ENCODE measurements around the gene NUDT3.

The NUDT3 gene

DNA sequence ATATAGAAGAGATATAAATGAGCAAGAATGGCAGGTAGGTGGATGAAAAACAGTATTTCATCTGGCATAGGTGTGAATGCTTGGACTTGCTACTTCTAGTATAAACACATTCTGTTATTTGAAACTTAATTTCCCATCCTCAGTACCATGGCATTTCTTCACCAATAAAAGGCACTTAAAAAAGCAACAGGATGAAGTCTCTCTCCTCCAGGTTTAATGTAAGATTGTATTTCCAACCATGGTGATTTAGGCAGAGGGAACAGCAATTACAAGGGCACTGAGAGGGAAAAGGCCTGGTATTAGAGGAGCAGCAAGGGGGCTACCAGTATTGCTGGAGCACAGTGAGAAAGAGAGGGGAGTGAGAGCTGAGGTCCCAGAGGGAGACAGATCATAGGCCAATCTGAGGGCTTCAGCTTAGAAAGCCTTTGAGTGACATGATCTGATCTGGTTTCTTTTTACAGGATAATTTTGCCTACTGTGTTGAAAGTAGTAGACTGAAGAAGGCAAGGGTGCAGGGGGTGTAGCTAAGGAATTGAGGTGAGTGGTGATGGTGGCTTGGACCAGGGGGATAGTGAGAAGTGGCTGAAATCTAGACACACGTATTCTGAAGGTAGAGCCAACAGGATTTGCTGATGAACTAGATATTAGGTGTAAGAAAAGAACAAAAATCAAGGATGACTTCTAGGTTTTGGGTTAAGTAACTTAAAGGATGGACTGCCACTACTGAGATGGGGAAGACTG lies 75.9 kb downstream of the NUDT3 start:
- Histone ChIP-seq H3K9me3 (ENCODE audit: control insufficient read depth in 5 of 5, low read length in 5 of 5) (no peaks in the 10 kb centered on the region), H3K36me3 (ENCODE audit: control insufficient read depth in 5 of 5, insufficient read depth in 5 of 5, low read length in 5 of 5) (no peaks in the 10 kb centered on the region), H3K27me3 (ENCODE audit: control insufficient read depth in 5 of 5, insufficient read depth in 4 of 5, low read length in 5 of 5) (no peaks in the 10 kb centered on the region), H3K27ac (ENCODE audit: low read depth, low read length) (no peak overlapping the region), H3K9ac (ENCODE audit: low read length in 5 of 5) (no peak overlapping the region), H3K4me3 (ENCODE audit: low read depth in 1 of 5, low read length in 5 of 5) (no peak overlapping the region), H3K4me1 (ENCODE audit: control insufficient read depth in 5 of 5, insufficient read depth in 5 of 5, low read length in 5 of 5) (peaks cover 0 to 22% (median 19%) of the 10 kb centered on the region in 5 donors)

DNA sequence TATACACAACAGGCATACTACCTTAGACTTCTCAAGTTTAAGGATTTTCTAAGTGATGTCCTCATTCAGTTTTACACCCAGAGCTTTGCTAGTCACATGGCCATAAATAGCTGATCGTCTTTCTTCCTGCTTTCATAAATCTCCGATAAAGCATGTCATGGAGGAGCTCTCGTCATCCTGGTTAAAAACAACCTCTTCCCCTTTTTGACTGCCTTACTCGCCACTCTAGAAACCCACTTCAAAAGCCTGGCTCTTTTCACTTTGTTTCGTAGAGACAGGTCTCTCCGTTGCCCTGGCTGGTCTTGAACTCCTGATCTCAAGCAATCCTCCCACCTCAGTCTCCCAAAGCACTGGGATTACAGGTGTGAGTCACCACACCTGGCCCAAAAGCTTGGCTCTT lies 76.7 kb downstream of the NUDT3 start:
- Histone ChIP-seq H3K9ac (ENCODE audit: low read length in 5 of 5) (no peak overlapping the region), H3K36me3 (ENCODE audit: control insufficient read depth in 5 of 5, insufficient read depth in 5 of 5, low read length in 5 of 5) (no peaks in the 10 kb centered on the region), H3K4me3 (ENCODE audit: low read depth in 1 of 5, low read length in 5 of 5) (no peak overlapping the region), H3K27ac (ENCODE audit: low read depth, low read length) (no peak overlapping the region), H3K27me3 (ENCODE audit: control insufficient read depth in 5 of 5, insufficient read depth in 4 of 5, low read length in 5 of 5) (no peaks in the 10 kb centered on the region), H3K9me3 (ENCODE audit: control insufficient read depth in 5 of 5, low read length in 5 of 5) (no peaks in the 10 kb centered on the region), H3K4me1 (ENCODE audit: control insufficient read depth in 5 of 5, insufficient read depth in 5 of 5, low read length in 5 of 5) (peaks cover 0 to 22% (median 19%) of the 10 kb centered on the region in 5 donors)

DNA sequence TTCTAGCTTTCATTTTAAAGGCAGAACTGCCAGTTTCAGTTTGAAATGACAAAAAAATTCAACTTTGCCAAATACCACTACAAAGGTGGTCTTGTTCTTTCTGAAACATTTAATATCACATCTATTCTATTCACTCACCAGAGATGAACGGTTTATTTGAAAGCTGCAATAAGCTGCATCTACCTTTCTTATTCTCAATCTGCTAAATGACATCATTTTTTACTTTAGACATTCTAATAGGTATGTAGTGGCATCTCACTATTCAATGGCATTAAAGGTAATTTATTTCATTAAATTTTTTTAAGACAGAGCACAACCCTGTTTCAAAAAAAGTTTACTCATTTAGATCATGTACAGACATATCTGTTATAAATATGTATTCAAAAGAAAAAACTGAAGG lies 77.2 kb downstream of the NUDT3 start:
- Histone ChIP-seq H3K4me1 (ENCODE audit: control insufficient read depth in 5 of 5, insufficient read depth in 5 of 5, low read length in 5 of 5) (peaks cover 0 to 22% (median 19%) of the 10 kb centered on the region in 5 donors), H3K4me3 (ENCODE audit: low read depth in 1 of 5, low read length in 5 of 5) (no peak overlapping the region), H3K36me3 (ENCODE audit: control insufficient read depth in 5 of 5, insufficient read depth in 5 of 5, low read length in 5 of 5) (no peaks in the 10 kb centered on the region), H3K9me3 (ENCODE audit: control insufficient read depth in 5 of 5, low read length in 5 of 5) (no peaks in the 10 kb centered on the region), H3K27ac (ENCODE audit: low read depth, low read length) (no peak overlapping the region), H3K9ac (ENCODE audit: low read length in 5 of 5) (no peak overlapping the region), H3K27me3 (ENCODE audit: control insufficient read depth in 5 of 5, insufficient read depth in 4 of 5, low read length in 5 of 5) (no peaks in the 10 kb centered on the region)

- no peak overlapping the region for H3K9ac ChIP-seq (ENCODE audit: low read length in 5 of 5)
- H3K36me3 ChIP-seq (ENCODE audit: control insufficient read depth in 5 of 5, insufficient read depth in 5 of 5, low read length in 5 of 5), result no peaks in the 10 kb centered on the region
- no peaks in the 10 kb centered on the region for H3K27me3 ChIP-seq (ENCODE audit: control insufficient read depth in 5 of 5, insufficient read depth in 4 of 5, low read length in 5 of 5)
- H3K4me3 ChIP-seq (ENCODE audit: low read depth in 1 of 5, low read length in 5 of 5), result no peak overlapping the region
- H3K4me1 ChIP-seq (ENCODE audit: control insufficient read depth in 5 of 5, insufficient read depth in 5 of 5, low read length in 5 of 5), result peaks cover 0 to 9% (median 0%) of the 10 kb centered on the region in 5 donors
- no peak overlapping the region for H3K27ac ChIP-seq (ENCODE audit: low read depth, low read length)
- no peaks in the 10 kb centered on the region for H3K9me3 ChIP-seq (ENCODE audit: control insufficient read depth in 5 of 5, low read length in 5 of 5)
Observed at GRCh38 chr6:34312259-34312658, 80.2 kb downstream of the NUDT3 start.

DNA sequence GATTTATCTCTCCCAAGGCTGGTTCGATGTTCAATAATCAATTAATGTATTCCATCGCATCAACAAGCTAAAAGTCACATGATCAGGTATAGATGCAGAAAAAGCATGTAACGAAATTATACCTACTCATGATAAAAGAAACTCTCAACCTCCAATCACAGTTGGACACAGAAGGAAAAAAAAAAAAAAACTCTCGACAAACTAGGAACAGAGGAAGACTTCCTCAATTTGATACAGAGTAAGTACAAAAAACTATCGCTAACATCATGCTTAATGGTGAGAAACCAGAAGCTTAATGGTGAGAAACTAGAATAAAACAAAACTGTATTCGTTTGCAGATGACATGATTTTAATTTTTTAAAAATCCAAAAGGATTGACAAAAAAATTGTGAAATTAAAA lies 81.7 kb downstream of the NUDT3 start:
- H3K27ac ChIP-seq (ENCODE audit: low read depth, low read length), result no peak overlapping the region

GRCh38 chr6:34308483-34308882 lies 84.0 kb downstream of the NUDT3 start:
- Histone ChIP-seq H3K4me1 (ENCODE audit: control insufficient read depth in 5 of 5, insufficient read depth in 5 of 5, low read length in 5 of 5) (peaks cover 0 to 11% (median 9%) of the 10 kb centered on the region in 5 donors), H3K36me3 (ENCODE audit: control insufficient read depth in 5 of 5, insufficient read depth in 5 of 5, low read length in 5 of 5) (no peaks in the 10 kb centered on the region), H3K4me3 (ENCODE audit: low read depth in 1 of 5, low read length in 5 of 5) (no peak overlapping the region), H3K27ac (ENCODE audit: low read depth, low read length) (no peak overlapping the region), H3K9me3 (ENCODE audit: control insufficient read depth in 5 of 5, low read length in 5 of 5) (no peaks in the 10 kb centered on the region), H3K9ac (ENCODE audit: low read length in 5 of 5) (no peak overlapping the region), H3K27me3 (ENCODE audit: control insufficient read depth in 5 of 5, insufficient read depth in 4 of 5, low read length in 5 of 5) (no peaks in the 10 kb centered on the region)

More for the DNA sequence above, 81.7 kb downstream of the NUDT3 start:
- H3K9ac ChIP-seq (ENCODE audit: low read length in 5 of 5), result no peak overlapping the region
- no peak overlapping the region for H3K4me3 ChIP-seq (ENCODE audit: low read depth in 1 of 5, low read length in 5 of 5)
- no peaks in the 10 kb centered on the region for H3K9me3 ChIP-seq (ENCODE audit: control insufficient read depth in 5 of 5, low read length in 5 of 5)
- peaks cover 0 to 11% (median 7%) of the 10 kb centered on the region in 5 donors for H3K4me1 ChIP-seq (ENCODE audit: control insufficient read depth in 5 of 5, insufficient read depth in 5 of 5, low read length in 5 of 5)
- no peaks in the 10 kb centered on the region for H3K27me3 ChIP-seq (ENCODE audit: control insufficient read depth in 5 of 5, insufficient read depth in 4 of 5, low read length in 5 of 5)
- H3K36me3 ChIP-seq (ENCODE audit: control insufficient read depth in 5 of 5, insufficient read depth in 5 of 5, low read length in 5 of 5), result no peaks in the 10 kb centered on the region

- Histone ChIP-seq H3K9me3 (ENCODE audit: control insufficient read depth in 5 of 5, low read length in 5 of 5) (no peaks in the 10 kb centered on the region), H3K36me3 (ENCODE audit: control insufficient read depth in 5 of 5, insufficient read depth in 5 of 5, low read length in 5 of 5) (no peaks in the 10 kb centered on the region), H3K27me3 (ENCODE audit: control insufficient read depth in 5 of 5, insufficient read depth in 4 of 5, low read length in 5 of 5) (no peaks in the 10 kb centered on the region), H3K4me1 (ENCODE audit: control insufficient read depth in 5 of 5, insufficient read depth in 5 of 5, low read length in 5 of 5) (peaks cover 0 to 15% (median 13%) of the 10 kb centered on the region in 5 donors), H3K4me3 (ENCODE audit: low read depth in 1 of 5, low read length in 5 of 5) (no peak overlapping the region), H3K9ac (ENCODE audit: low read length in 5 of 5) (peak overlapping the region in 1 of 5 donors; percentile 24), H3K27ac (ENCODE audit: low read depth, low read length) (no peak overlapping the region)
Observed at GRCh38 chr6:34305982-34306708, 86.3 kb downstream of the NUDT3 start.

GRCh38 chr6:34305497-34305896 lies 87.0 kb downstream of the NUDT3 start:
- Histone ChIP-seq H3K4me3 (ENCODE audit: low read depth in 1 of 5, low read length in 5 of 5) (no peak overlapping the region), H3K4me1 (ENCODE audit: control insufficient read depth in 5 of 5, insufficient read depth in 5 of 5, low read length in 5 of 5) (peaks cover 0 to 16% (median 15%) of the 10 kb centered on the region in 5 donors), H3K27ac (ENCODE audit: low read depth, low read length) (no peak overlapping the region), H3K9me3 (ENCODE audit: control insufficient read depth in 5 of 5, low read length in 5 of 5) (no peaks in the 10 kb centered on the region), H3K36me3 (ENCODE audit: control insufficient read depth in 5 of 5, insufficient read depth in 5 of 5, low read length in 5 of 5) (no peaks in the 10 kb centered on the region), H3K9ac (ENCODE audit: low read length in 5 of 5) (no peak overlapping the region), H3K27me3 (ENCODE audit: control insufficient read depth in 5 of 5, insufficient read depth in 4 of 5, low read length in 5 of 5) (no peaks in the 10 kb centered on the region)

DNA sequence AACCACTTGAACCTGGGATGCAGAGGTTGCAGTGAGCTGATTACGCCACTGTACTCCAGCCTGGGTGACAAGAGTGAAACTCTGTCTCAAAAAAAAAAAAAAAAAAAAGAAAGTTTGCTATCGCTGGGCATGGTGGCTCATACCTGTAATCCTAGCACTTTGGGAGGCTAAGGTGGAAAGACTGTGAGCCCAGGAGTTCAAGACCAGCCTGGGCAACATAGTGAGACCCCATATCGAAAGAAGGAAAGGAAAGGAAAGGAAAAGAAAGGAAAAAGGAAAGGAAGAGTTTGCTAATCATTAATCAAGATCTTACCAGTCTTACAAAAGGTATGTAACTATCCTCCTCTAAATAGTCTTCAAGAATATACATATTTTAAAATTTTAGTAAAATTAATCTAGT lies 88.3 kb downstream of the NUDT3 start:
- H3K27me3 ChIP-seq (ENCODE audit: control insufficient read depth in 5 of 5, insufficient read depth in 4 of 5, low read length in 5 of 5), result no peaks in the 10 kb centered on the region
- no peaks in the 10 kb centered on the region for H3K36me3 ChIP-seq (ENCODE audit: control insufficient read depth in 5 of 5, insufficient read depth in 5 of 5, low read length in 5 of 5)
- H3K4me3 ChIP-seq (ENCODE audit: low read depth in 1 of 5, low read length in 5 of 5), result no peak overlapping the region
- no peak overlapping the region for H3K9ac ChIP-seq (ENCODE audit: low read length in 5 of 5)
- H3K27ac ChIP-seq (ENCODE audit: low read depth, low read length), result no peak overlapping the region
- peaks cover 0 to 20% (median 15%) of the 10 kb centered on the region in 5 donors for H3K4me1 ChIP-seq (ENCODE audit: control insufficient read depth in 5 of 5, insufficient read depth in 5 of 5, low read length in 5 of 5)
- H3K9me3 ChIP-seq (ENCODE audit: control insufficient read depth in 5 of 5, low read length in 5 of 5), result no peaks in the 10 kb centered on the region

GRCh38 chr6:34302929-34303328 lies 89.5 kb downstream of the NUDT3 start:
- H3K4me3 ChIP-seq (ENCODE audit: low read depth in 1 of 5, low read length in 5 of 5), result no peak overlapping the region
- H3K9ac ChIP-seq (ENCODE audit: low read length in 5 of 5), result no peak overlapping the region
- H3K27me3 ChIP-seq (ENCODE audit: control insufficient read depth in 5 of 5, insufficient read depth in 4 of 5, low read length in 5 of 5), result no peaks in the 10 kb centered on the region
- no peaks in the 10 kb centered on the region for H3K9me3 ChIP-seq (ENCODE audit: control insufficient read depth in 5 of 5, low read length in 5 of 5)
- H3K36me3 ChIP-seq (ENCODE audit: control insufficient read depth in 5 of 5, insufficient read depth in 5 of 5, low read length in 5 of 5), result no peaks in the 10 kb centered on the region
- H3K4me1 ChIP-seq (ENCODE audit: control insufficient read depth in 5 of 5, insufficient read depth in 5 of 5, low read length in 5 of 5), result peaks cover 0 to 20% (median 15%) of the 10 kb centered on the region in 5 donors
- H3K27ac ChIP-seq (ENCODE audit: low read depth, low read length), result no peak overlapping the region
